Measurements from ENCODE around the gene STK25. TPM values are rescaled to one million over a fixed set of nuclear protein-coding genes. Genes with fewer than 3 reads are reported as not detected.
A peak's percentile ranks its signal among the peaks of the same experiment; 100 is the strongest.

Gene STK25
- total and polyA plus RNA-seq, 5 donors from 2014 or later: 79.7 to 117 (median 93.1) TPM

- no peaks in the 10 kb centered on the region for H3K9me3 Mint-ChIP-seq
- DNase-seq (peak; percentile 53 to 87 (median 80)), ATAC-seq (ENCODE audit: low read depth in 2 of 2) (peak; percentile 66 to 73)
- Histone ChIP-seq H3K27me3 (ENCODE audit: control insufficient read depth, insufficient read depth, low read length) (peaks cover 7% of the 10 kb centered on the region), H3K27ac (ENCODE audit: insufficient read depth, low read length, poor library complexity, severe bottlenecking) (no peak overlapping the region), H3K4me1 (ENCODE audit: control insufficient read depth, insufficient read depth, low read length, poor library complexity, severe bottlenecking) (peaks cover 18% of the 10 kb centered on the region), H3K36me3 (ENCODE audit: control insufficient read depth, insufficient read depth, low read length) (peaks cover 7% of the 10 kb centered on the region), H3K4me3 (ENCODE audit: low read depth, low read length) (peak overlapping the region; percentile 51), H3K9me3 (ENCODE audit: control insufficient read depth in 2 of 2, low read length in 2 of 2) (no peaks in the 10 kb centered on the region)
- H3K4me1 Mint-ChIP-seq: peaks cover 6 to 27% (median 17%) of the 10 kb centered on the region in 4 donors
- peak overlapping the region; percentile 8 to 53 (median 32) for H3K4me3 Mint-ChIP-seq
- peaks cover 15% of the 10 kb centered on the region for H3K36me3 Mint-ChIP-seq
- no peak overlapping the region for H3K27ac Mint-ChIP-seq
- H3K27me3 Mint-ChIP-seq: peaks cover 14% of the 10 kb centered on the region
These were observed 64.7 kb downstream of the STK25 start for GRCh38 chr2:241443486-241444223.

Other genes with a start within 250 kb of the STK25 start
- 121 TPM for gene HDLBP, start 192.9 kb downstream of the STK25 start, total RNA-seq
- 10 to 100 TPM; 33.6 to 42.6 (median 41.3) TPM for gene HDLBP, start 192.9 kb downstream of the STK25 start, polyA plus RNA-seq
- gene SEPTIN2, start 192.7 kb downstream of the STK25 start, total RNA-seq: 191 TPM
- 100 to 1,000 TPM; 131 to 186 (median 159) TPM for gene SEPTIN2, start 192.7 kb downstream of the STK25 start, polyA plus RNA-seq
- gene FARP2, start 152.3 kb downstream of the STK25 start, total RNA-seq: 34.9 TPM
- gene FARP2, start 152.3 kb downstream of the STK25 start, polyA plus RNA-seq: 1 to 10 TPM; 3.0 to 7.4 (median 6.9) TPM
- gene BOK, start 50.2 kb upstream of the STK25 start, total RNA-seq: not detected
- not detected for gene BOK, start 50.2 kb upstream of the STK25 start, polyA plus RNA-seq
- gene THAP4, start 128.6 kb upstream of the STK25 start, total RNA-seq: 47.8 TPM
- gene THAP4, start 128.6 kb upstream of the STK25 start, polyA plus RNA-seq: 10 to 100 TPM; 37.5 to 42.8 (median 39.6) TPM
- gene ATG4B, start 129.1 kb upstream of the STK25 start, total RNA-seq: 158 TPM
- gene ATG4B, start 129.1 kb upstream of the STK25 start, polyA plus RNA-seq: 10 to 100 TPM; 43.7 to 59.6 (median 56.2) TPM
- gene DTYMK, start 178.2 kb upstream of the STK25 start, total RNA-seq: 13.1 TPM
- gene DTYMK, start 178.2 kb upstream of the STK25 start, polyA plus RNA-seq: 10 to 100 TPM; 32.2 to 45.6 (median 39.9) TPM
- 64.8 TPM for gene ING5, start 193.5 kb upstream of the STK25 start, total RNA-seq
- gene ING5, start 193.5 kb upstream of the STK25 start, polyA plus RNA-seq: 10 to 100 TPM; 16.7 to 27.3 (median 19.1) TPM
- 38.4 TPM for gene D2HGDH, start 226.0 kb upstream of the STK25 start, total RNA-seq
- 1 to 10 TPM in 3 of 4 donors, under 1 TPM in 1; 0.73 to 3.7 (median 3.0) TPM for gene D2HGDH, start 226.0 kb upstream of the STK25 start, polyA plus RNA-seq

All from CD4-positive, CD25-positive, alpha-beta regulatory T cell (primary cell).